Measurements from ENCODE around the gene IGFBP6. TPM values are rescaled to one million over a fixed set of nuclear protein-coding genes. Genes with fewer than 3 reads are reported as not detected.

Gene IGFBP6
- total and polyA plus RNA-seq, 3 experiments from 2014 or later = 1.5 to 8.9 (median 1.6) TPM

DNA sequence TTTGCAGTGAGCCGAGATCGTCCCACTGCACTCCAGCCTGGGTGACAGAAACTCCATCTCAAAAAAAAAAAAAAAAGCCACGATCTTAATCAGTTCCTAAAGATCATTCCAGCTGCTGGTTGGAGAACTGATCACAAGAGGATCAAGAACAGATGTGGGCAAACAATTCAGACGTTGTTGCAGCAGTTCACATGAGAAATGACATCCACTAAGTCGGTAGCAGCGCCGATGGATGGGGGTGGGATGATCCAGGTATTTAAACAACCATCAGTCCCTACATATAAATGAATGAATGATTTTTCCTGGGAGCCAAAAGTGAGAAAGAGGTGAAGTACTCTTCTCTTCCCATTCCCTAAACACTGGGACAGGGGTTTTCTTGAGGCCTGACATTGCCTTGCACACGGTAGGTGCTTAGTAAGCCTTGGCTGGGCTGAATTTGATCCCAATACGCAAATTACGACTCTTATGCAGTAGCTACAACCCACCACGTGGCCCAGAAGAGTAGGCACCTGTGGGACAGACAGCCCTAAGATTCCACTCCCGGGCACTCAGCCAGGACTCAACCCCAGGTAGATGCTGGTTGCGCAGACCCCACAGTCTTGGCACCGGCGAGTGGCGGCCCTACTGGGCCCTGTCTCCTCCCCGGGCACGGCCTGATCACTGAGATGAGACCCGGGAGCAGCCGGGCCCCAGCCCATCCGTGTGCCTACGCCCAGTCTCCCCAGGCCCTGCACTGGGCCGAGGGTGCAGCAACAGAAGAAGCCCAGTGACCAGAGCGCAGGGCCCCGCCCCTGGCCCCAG is 18.8 kb upstream of the IGFBP6 start:
- H3K27ac Mint-ChIP-seq = peak overlapping the region; percentile 83 to 98 (median 93)
- Histone ChIP-seq H3K36me3 (ENCODE audit: insufficient read depth, low read length) (peaks cover 23% of the 10 kb centered on the region), H3K27me3 (ENCODE audit: insufficient read depth, low read length, poor library complexity, severe bottlenecking) (no peaks in the 10 kb centered on the region), H3K4me1 (ENCODE audit: insufficient read depth, low read length) (peaks cover 21% of the 10 kb centered on the region), H3K27ac (ENCODE audit: low read depth, low read length) (peak overlapping the region; percentile 84), H3K4me3 (ENCODE audit: low read length) (peak overlapping the region; percentile 87), H3K9me3 (ENCODE audit: low read length) (no peaks in the 10 kb centered on the region)
- H3K4me3 Mint-ChIP-seq = peak overlapping the region; percentile 85 to 95 (median 91)
- peak in 2 of 5 donors; percentile 20 to 73 for DNase-seq
- peaks cover 6 to 51% (median 6%) of the 10 kb centered on the region in 3 donors for H3K36me3 Mint-ChIP-seq
- no peaks in the 10 kb centered on the region for H3K9me3 Mint-ChIP-seq
- peaks cover 0 to 1% of the 10 kb centered on the region in 2 donors for H3K27me3 Mint-ChIP-seq
- peaks cover 45 to 67% (median 57%) of the 10 kb centered on the region in 3 donors for H3K4me1 Mint-ChIP-seq
- POLR2A ChIA-PET = interaction anchor here (0.6 to 2.2 kb wide), 13 partner anchors 13 to 422 kb away, joined by 3 to 18 read pairs (median 6); partner anchors contain the start of genes AAAS, CSAD, EIF4B and IGFBP6
- CTCF ChIA-PET = interaction anchor here (0.7 to 6.2 kb wide), 9 partner anchors 13 to 243 kb away, joined by 3 to 55 read pairs (median 8); partner anchors contain the start of genes AAAS, IGFBP6 and SOAT2

DNA sequence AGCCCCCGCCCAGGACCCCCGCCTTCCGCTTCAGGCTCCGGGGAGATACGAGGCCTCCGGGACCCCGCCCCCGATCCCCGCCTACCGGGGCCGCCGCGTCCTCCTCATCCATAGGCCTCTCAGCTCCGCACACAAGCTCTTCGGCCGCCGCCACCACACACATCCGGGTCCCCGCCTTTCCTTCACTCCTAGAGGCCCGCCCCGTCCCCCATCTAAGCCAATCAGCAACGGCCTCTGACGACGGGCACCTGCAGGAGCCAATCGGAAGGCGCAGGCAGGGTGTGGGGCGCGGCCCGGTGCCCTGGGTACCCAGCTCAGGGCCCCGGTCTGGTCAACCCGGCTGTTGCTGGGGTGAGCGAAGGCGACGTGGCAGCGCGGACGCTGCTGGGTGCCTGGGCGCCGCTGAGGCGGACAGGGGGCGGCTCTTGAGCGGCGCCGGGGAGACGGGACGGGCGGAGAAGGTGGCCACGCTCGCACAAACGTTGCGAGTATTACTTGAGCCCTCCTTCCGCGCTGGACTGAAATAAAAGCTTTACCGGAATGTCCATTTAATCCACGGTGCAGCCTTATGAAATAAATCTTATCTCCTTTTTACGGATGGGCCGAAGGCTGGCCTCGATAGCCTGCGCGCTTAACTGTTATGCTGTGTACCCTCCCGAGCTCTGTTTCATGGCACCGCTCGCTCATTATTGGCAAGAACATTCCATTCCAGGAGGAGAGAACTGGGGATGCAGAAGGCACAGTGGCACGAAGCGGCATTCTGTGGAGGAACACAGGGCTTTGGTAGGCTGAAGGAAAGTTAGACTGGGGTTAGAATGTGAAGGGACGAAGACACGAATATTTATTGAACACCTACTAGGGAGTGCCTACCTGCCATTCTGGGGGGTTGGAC is 18.0 kb upstream of the IGFBP6 start, which contains the start of gene SPRYD3:
SPRYD3 (minus strand) TSS at position 165 of the 892 bp plus-strand sequence; CDS start at position 108, 57 bp downstream.
- Mint-ChIP-seq H3K36me3 (peaks cover 0 to 43% (median 0%) of the 10 kb centered on the region in 3 donors), H3K4me1 (peaks cover 38 to 61% (median 50%) of the 10 kb centered on the region in 3 donors), H3K9me3 (no peaks in the 10 kb centered on the region), H3K27ac (peak within 1 kb of the TSS; percentile 83 to 98 (median 93)), H3K4me3 (peak within 1 kb of the TSS; percentile 85 to 95 (median 91)), H3K27me3 (peaks cover 0 to 1% of the 10 kb centered on the region in 2 donors)
- H3K9me3 ChIP-seq (ENCODE audit: low read length) = no peaks in the 10 kb centered on the region
- peak within 1 kb of the TSS; percentile 87 for H3K4me3 ChIP-seq (ENCODE audit: low read length)
- H3K36me3 ChIP-seq (ENCODE audit: insufficient read depth, low read length) = peaks cover 17% of the 10 kb centered on the region
- peaks cover 21% of the 10 kb centered on the region for H3K4me1 ChIP-seq (ENCODE audit: insufficient read depth, low read length)
- CTCF ChIA-PET = interaction anchor here (0.7 to 6.2 kb wide), 9 partner anchors 14 to 242 kb away, joined by 3 to 55 read pairs (median 8); partner anchors contain the start of genes AAAS, IGFBP6 and SOAT2
- peak within 1 kb of the TSS; percentile 84 for H3K27ac ChIP-seq (ENCODE audit: low read depth, low read length)
- H3K27me3 ChIP-seq (ENCODE audit: insufficient read depth, low read length, poor library complexity, severe bottlenecking) = no peaks in the 10 kb centered on the region
- POLR2A ChIA-PET = interaction anchor here (0.6 to 2.2 kb wide), 15 partner anchors 12 to 422 kb away, joined by 3 to 18 read pairs (median 6); partner anchors contain the start of genes AAAS, CSAD, EIF4B and IGFBP6
- peak; percentile 95 to 98 (median 96) for DNase-seq

DNA sequence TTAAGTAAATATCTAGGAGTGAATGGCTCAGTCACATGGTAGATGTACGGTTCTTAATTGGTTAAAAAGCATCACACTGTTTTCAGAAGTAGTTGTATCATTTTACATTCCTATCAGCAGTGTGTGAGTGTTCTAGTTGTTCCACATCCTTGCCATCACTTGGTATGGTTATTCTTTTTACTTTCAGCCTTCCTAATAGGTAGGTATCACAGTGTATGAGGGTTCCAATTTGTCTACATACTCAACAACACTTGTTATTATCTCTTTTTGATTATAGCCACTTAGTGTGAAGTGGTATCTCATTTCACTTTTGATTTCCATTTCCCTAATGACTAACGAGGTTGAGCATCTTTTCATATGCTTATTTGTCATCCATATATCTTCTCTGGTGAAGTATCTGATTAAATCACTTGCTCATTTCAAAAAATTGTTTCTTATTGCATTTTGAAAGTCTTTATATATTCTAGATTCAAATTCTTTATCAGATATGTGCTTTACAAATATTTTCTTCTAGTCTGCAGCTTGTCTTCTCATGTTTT is 14.8 kb upstream of the IGFBP6 start:
- Histone ChIP-seq H3K36me3 (ENCODE audit: insufficient read depth, low read length) (no peaks in the 10 kb centered on the region), H3K4me3 (ENCODE audit: low read length) (no peak overlapping the region), H3K4me1 (ENCODE audit: insufficient read depth, low read length) (peaks cover 16% of the 10 kb centered on the region), H3K27me3 (ENCODE audit: insufficient read depth, low read length, poor library complexity, severe bottlenecking) (no peaks in the 10 kb centered on the region), H3K27ac (ENCODE audit: low read depth, low read length) (no peak overlapping the region), H3K9me3 (ENCODE audit: low read length) (no peaks in the 10 kb centered on the region)
- peaks cover 18 to 28% (median 23%) of the 10 kb centered on the region in 3 donors for H3K4me1 Mint-ChIP-seq
- ChIA-PET POLR2A (no interaction called here), CTCF (interaction anchor here (4.2 to 6.2 kb wide), 2 partner anchors 16 to 17 kb away, joined by 24 to 55 read pairs; partner anchors contain the start of gene IGFBP6)
- DNase-seq = no peak
- peaks cover 1 to 6% of the 10 kb centered on the region in 2 donors for H3K27me3 Mint-ChIP-seq
- no peaks in the 10 kb centered on the region for H3K9me3 Mint-ChIP-seq
- no peak overlapping the region for H3K27ac Mint-ChIP-seq
- H3K36me3 Mint-ChIP-seq = peaks cover 0 to 10% (median 0%) of the 10 kb centered on the region in 3 donors
- peak overlapping the region in 1 of 7 donors; percentile 0 for H3K4me3 Mint-ChIP-seq

DNA sequence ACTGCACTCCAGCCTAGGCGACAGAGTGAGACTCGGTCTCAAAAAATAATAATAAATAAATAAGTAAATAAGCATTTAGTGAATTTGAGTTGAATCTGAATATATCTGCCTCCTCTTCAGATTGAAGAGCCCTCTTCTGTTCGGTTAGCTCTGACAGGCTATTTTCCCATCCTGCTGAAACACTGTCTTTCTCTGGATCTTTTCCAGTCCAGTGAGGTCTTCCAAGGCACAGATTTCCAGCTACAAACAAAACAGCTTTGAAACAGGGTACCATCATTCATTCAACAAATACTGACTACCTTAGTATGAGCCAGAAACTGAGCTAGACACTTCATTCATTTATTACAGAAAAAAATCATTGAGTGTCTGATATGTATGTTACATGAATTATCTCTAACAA is 11.1 kb upstream of the IGFBP6 start:
- H3K27me3 Mint-ChIP-seq = peaks cover 0 to 6% of the 10 kb centered on the region in 2 donors
- no peak overlapping the region for H3K27ac ChIP-seq (ENCODE audit: low read depth, low read length)
- POLR2A ChIA-PET = no interaction called here

DNA sequence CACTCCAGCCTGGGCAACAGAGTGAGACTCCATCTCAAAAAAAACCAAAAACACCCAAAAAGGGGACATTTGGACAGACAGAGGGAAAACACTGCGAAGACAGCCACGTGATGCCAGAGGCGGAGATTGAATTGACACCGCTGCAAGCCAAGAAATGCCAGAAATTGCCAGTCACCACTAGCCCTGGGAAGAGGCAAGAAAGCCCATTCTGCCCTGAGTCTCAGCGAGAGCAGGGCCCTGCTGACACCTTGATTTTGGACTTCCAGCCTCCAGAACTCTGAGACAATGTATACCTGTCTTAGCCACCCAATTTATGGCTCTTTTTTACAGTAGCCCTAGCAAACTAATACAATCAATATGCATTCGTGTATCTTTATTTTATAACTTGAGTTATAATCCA is 7.4 kb upstream of the IGFBP6 start:
- ChIA-PET CTCF (interaction anchor here (0.7 to 14.7 kb wide), 3 partner anchors 9 to 262 kb away, joined by 3 to 243 read pairs (median 3); no protein-coding TSS in a partner anchor), POLR2A (no interaction called here)
- Histone ChIP-seq H3K4me3 (ENCODE audit: low read length) (no peak overlapping the region), H3K27me3 (ENCODE audit: insufficient read depth, low read length, poor library complexity, severe bottlenecking) (no peaks in the 10 kb centered on the region), H3K4me1 (ENCODE audit: insufficient read depth, low read length) (no peaks in the 10 kb centered on the region), H3K36me3 (ENCODE audit: insufficient read depth, low read length) (no peaks in the 10 kb centered on the region), H3K9me3 (ENCODE audit: low read length) (no peaks in the 10 kb centered on the region), H3K27ac (ENCODE audit: low read depth, low read length) (no peak overlapping the region)
- Mint-ChIP-seq H3K27me3 (peaks cover 1 to 9% of the 10 kb centered on the region in 2 donors), H3K36me3 (no peaks in the 10 kb centered on the region), H3K4me3 (no peak overlapping the region), H3K9me3 (no peaks in the 10 kb centered on the region), H3K4me1 (no peaks in the 10 kb centered on the region), H3K27ac (no peak overlapping the region)
- DNase-seq = no peak

More for the DNA sequence above, 11.1 kb upstream of the IGFBP6 start:
- Histone ChIP-seq H3K4me1 (ENCODE audit: insufficient read depth, low read length) (no peaks in the 10 kb centered on the region), H3K9me3 (ENCODE audit: low read length) (no peaks in the 10 kb centered on the region), H3K27me3 (ENCODE audit: insufficient read depth, low read length, poor library complexity, severe bottlenecking) (no peaks in the 10 kb centered on the region), H3K4me3 (ENCODE audit: low read length) (no peak overlapping the region), H3K36me3 (ENCODE audit: insufficient read depth, low read length) (no peaks in the 10 kb centered on the region)
- Mint-ChIP-seq H3K27ac (no peak overlapping the region), H3K36me3 (no peaks in the 10 kb centered on the region), H3K4me3 (no peak overlapping the region), H3K4me1 (no peaks in the 10 kb centered on the region), H3K9me3 (no peaks in the 10 kb centered on the region)
- no peak for DNase-seq
- CTCF ChIA-PET = interaction anchor here (3.4 to 4.2 kb wide), 2 partner anchors 12 to 20 kb away, joined by 15 to 24 read pairs; partner anchors contain the start of gene IGFBP6

DNA sequence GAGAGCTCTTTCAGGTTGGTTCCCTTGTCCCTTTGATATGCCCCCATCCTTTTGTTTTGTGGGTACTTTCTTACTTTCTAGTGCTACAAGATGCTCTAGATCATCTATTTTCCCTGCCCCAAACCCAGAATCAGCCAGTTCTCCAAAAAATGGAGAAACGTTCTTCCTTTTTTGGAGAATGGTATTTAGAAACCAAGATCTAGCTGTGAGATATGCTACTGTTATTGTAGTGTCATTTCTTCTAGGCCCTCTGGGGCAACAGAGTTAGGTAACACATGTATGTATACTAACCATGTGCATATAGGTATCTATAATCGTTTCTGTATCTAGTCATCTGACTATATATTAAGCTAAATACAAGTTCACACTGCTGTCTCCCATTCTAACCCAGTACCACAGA is 6.9 kb upstream of the IGFBP6 start:
- no peak overlapping the region for H3K4me3 Mint-ChIP-seq
- no peak overlapping the region for H3K27ac ChIP-seq (ENCODE audit: low read depth, low read length)
- no peaks in the 10 kb centered on the region for H3K27me3 ChIP-seq (ENCODE audit: insufficient read depth, low read length, poor library complexity, severe bottlenecking)
- no peaks in the 10 kb centered on the region for H3K36me3 Mint-ChIP-seq
- H3K9me3 Mint-ChIP-seq = no peaks in the 10 kb centered on the region
- no peak overlapping the region for H3K27ac Mint-ChIP-seq
- H3K36me3 ChIP-seq (ENCODE audit: insufficient read depth, low read length) = no peaks in the 10 kb centered on the region
- H3K4me1 Mint-ChIP-seq = no peaks in the 10 kb centered on the region
- H3K9me3 ChIP-seq (ENCODE audit: low read length) = no peaks in the 10 kb centered on the region
- DNase-seq = no peak
- H3K27me3 Mint-ChIP-seq = peaks cover 1 to 8% of the 10 kb centered on the region in 2 donors
- ChIA-PET POLR2A (no interaction called here), CTCF (interaction anchor here (0.7 to 14.7 kb wide), 3 partner anchors 10 to 262 kb away, joined by 3 to 243 read pairs (median 3); no protein-coding TSS in a partner anchor)
- no peaks in the 10 kb centered on the region for H3K4me1 ChIP-seq (ENCODE audit: insufficient read depth, low read length)
- no peak overlapping the region for H3K4me3 ChIP-seq (ENCODE audit: low read length)

DNA sequence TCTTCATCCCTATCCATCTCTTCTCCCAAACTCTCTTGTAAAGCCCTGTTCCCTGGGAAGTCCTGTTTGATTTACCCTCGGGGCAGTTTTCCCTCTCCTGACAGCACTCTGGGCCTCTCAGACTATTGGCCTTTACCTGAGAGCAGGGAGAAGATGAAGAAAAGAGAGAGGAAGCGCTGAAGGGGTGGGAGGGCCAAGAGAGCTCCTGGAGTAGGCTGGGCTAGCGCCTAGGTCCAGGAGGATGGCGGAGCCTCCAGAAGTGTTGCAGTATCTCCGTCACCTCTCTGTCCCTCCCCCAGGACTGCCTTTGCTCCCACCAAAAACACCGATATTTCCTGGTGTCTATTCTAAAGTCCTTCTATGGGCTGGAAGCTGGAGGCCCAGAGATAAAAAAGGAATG is 5.7 kb upstream of the IGFBP6 start:
- POLR2A ChIA-PET = interaction anchor here (0.6 kb wide), 1 partner anchor 13 kb away, joined by 3 read pairs; the partner anchor contains the start of gene SPRYD3
- Mint-ChIP-seq H3K9me3 (no peaks in the 10 kb centered on the region), H3K27me3 (peaks cover 3 to 6% of the 10 kb centered on the region in 2 donors), H3K27ac (peak overlapping the region in 1 of 8 donors; percentile 73), H3K4me3 (no peak overlapping the region), H3K4me1 (peaks cover 0 to 7% (median under 1%) of the 10 kb centered on the region in 3 donors), H3K36me3 (no peaks in the 10 kb centered on the region)
- Histone ChIP-seq H3K27ac (ENCODE audit: low read depth, low read length) (no peak overlapping the region), H3K36me3 (ENCODE audit: insufficient read depth, low read length) (no peaks in the 10 kb centered on the region), H3K4me1 (ENCODE audit: insufficient read depth, low read length) (peaks cover under 1% of the 10 kb centered on the region), H3K9me3 (ENCODE audit: low read length) (no peaks in the 10 kb centered on the region), H3K4me3 (ENCODE audit: low read length) (no peak overlapping the region), H3K27me3 (ENCODE audit: insufficient read depth, low read length, poor library complexity, severe bottlenecking) (no peaks in the 10 kb centered on the region)
- CTCF ChIA-PET = interaction anchor here (1.4 to 14.7 kb wide), 2 partner anchors 11 to 27 kb away, joined by 3 to 243 read pairs; no protein-coding TSS in a partner anchor
- DNase-seq = no peak
